ENCODE data around the gene RPS21. TPM values are rescaled to one million over a fixed set of nuclear protein-coding genes. Genes with fewer than 3 reads are reported as not detected.

The RPS21 gene
- total and polyA plus RNA-seq, 10 donors, result 1,168 to 11,722 (median 3,328) TPM

DNA sequence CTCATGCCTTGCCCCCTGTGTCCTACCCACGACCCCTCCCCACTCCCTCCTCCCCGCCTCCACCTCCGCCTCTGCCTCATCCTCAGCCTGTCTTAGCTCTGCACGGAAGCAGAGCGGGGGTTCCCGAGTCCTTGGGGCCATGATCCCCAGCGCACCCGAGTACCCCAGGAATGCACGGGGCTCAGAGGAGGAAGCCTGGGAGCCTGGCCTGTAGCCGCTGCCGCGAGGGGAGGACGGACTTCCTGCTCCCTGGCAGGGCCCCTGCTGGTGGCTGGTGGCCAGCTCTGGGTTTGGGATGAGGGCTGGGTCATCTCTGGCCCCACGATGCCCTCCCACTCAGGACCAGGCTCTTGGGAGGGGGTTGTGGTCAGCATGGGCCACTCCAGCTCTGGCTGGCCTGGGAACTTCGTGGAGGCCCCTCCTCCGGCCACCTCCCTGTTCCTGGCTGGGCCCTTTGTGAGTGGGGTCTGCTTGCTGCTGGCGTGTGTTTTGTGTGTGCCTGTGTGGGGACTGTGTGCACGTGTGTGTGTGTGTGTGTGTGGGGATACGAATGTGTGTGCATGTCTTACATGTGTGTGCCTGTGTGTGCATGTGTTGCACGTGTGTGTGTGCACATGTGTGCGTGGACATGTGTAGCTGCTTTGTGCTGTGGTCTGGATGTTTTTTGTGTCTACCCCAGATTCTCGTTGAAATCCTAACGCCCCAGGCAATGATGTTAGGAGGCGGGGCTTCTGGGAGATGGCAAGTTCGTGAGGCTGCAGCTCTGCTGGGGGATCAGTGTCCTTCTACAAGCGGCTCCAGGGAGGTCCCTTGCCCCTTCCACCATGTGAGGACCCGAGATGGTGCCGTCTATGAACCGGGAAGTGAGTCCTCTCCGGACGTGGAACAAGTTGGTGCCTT is 41.7 kb downstream of the RPS21 start:
- no peak for DNase-seq
- 52 to 69% (median 53%) methylated on average over 18 to 31 of the region's 31 CpGs for WGBS, 5 donors
- H3K4me1 ChIP-seq, result no peaks in the 10 kb centered on the region
- TF ChIP-seq, protein P1, sequence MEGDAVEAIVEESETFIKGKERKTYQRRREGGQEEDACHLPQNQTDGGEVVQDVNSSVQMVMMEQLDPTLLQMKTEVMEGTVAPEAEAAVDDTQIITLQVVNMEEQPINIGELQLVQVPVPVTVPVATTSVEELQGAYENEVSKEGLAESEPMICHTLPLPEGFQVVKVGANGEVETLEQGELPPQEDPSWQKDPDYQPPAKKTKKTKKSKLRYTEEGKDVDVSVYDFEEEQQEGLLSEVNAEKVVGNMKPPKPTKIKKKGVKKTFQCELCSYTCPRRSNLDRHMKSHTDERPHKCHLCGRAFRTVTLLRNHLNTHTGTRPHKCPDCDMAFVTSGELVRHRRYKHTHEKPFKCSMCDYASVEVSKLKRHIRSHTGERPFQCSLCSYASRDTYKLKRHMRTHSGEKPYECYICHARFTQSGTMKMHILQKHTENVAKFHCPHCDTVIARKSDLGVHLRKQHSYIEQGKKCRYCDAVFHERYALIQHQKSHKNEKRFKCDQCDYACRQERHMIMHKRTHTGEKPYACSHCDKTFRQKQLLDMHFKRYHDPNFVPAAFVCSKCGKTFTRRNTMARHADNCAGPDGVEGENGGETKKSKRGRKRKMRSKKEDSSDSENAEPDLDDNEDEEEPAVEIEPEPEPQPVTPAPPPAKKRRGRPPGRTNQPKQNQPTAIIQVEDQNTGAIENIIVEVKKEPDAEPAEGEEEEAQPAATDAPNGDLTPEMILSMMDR (IDR thresholded peaks at IDR 0.05 in 8 of 11, conservative IDR thresholded peaks at IDR 0.05 in 3 of 11), result no peak
- TF ChIP-seq POLR2AphosphoS5 (IDR thresholded peaks at IDR 0.05) (no peak), POLR2A (IDR thresholded peaks at IDR 0.05) (no peak)
- no peak overlapping the region for H3K27ac ChIP-seq
- no peaks in the 10 kb centered on the region for H3K9me3 ChIP-seq
- H3K36me3 ChIP-seq, result no peaks in the 10 kb centered on the region
- no peak overlapping the region for H3K4me3 ChIP-seq
- intact Hi-C loops (cut with DNase I; ENCODE audit: low total_unique reads), result no loop called here
- peaks cover 0 to 82% (median 12%) of the 10 kb centered on the region in 7 donors for H3K27me3 ChIP-seq (replicated peaks in 1 of 7)

DNA sequence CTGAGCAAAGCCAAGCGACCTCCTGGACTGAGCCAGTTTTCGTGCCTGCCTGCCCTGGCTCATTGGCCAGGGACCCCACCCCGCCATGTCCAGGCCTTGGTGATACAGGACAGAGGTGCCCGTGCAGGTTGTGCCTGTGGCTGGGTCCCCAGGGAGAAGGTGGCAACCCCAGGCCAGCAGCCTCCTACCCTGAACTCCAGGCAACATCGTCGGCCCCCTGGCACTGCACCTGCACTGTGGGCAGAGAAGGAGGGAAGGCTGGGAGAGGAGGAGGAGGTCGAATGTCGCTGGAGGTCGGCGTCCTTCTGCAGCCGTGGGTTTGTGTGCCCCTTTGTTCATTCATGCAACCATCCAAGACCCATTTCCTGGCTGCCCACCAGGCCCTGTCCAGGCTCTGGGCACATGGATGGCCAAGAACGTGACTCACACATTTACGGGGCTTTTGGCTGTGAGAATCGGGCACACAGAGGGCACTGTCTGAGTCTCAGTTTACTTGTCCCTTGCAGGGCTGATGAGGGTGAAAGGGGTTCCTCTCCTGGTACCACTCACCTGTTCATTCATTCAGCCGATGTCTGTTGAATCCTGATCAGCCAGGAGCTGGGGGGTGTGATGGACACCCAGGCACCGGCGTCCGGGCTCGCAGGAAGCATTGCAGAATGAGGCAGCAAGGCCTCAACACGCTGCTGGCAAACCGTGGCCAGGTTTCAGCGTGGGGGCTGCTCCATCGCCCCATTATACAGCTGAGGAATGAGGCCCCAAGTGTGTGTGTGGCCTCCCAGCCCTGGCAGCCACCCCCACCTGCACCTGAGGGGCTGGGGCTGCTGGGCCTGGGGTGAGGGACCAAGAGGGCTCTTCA is 42.8 kb downstream of the RPS21 start:
- H3K4me3 ChIP-seq, result no peak overlapping the region
- DNase-seq, result no peak
- peaks cover 0 to 82% (median 4%) of the 10 kb centered on the region in 7 donors for H3K27me3 ChIP-seq (replicated peaks in 1 of 7)
- no peak overlapping the region for H3K27ac ChIP-seq
- H3K4me1 ChIP-seq, result no peaks in the 10 kb centered on the region
- H3K36me3 ChIP-seq, result no peaks in the 10 kb centered on the region
- TF ChIP-seq POLR2AphosphoS5 (IDR thresholded peaks at IDR 0.05) (no peak), POLR2A (IDR thresholded peaks at IDR 0.05) (no peak)
- TF ChIP-seq, protein P1 (IDR thresholded peaks at IDR 0.05 in 8 of 11, conservative IDR thresholded peaks at IDR 0.05 in 3 of 11), result no peak
- no peaks in the 10 kb centered on the region for H3K9me3 ChIP-seq
- intact Hi-C loops (cut with DNase I; ENCODE audit: low total_unique reads), result no loop called here
- WGBS, 5 donors, result 74 to 88% (median 83%) methylated on average over 21 to 23 of the region's 23 CpGs

DNA sequence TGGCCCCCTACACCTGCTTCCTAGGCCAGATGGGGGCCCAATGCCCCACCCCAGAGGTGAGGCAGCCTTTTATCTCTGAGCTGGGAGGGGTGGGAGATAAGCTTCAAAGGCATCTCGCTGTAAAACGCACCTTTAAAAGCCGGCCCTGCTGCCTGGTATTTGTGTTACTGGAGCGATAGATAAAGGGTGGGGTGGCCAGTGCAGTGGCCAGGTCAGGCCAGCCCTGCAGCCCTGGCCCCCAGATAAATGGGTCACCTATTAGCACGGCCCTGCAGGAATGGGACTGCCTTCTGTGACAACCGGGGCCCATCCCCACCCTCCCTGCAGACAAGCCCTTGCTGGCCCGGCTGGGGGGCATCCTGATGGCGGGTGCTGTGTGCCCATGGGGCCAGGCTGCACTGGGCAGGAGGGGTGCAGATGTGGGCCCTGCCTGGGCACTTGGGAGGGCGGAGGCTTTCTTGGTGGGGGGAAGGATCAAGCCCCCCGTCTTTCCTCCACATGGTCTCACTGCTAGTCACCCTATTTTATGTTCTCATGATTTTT is 43.5 kb downstream of the RPS21 start:
- H3K27me3 ChIP-seq (replicated peaks in 1 of 7), result peaks cover 0 to 82% (median 4%) of the 10 kb centered on the region in 7 donors
- H3K27ac ChIP-seq, result no peak overlapping the region
- H3K4me3 ChIP-seq, result no peak overlapping the region
- no peaks in the 10 kb centered on the region for H3K4me1 ChIP-seq
- no peak for DNase-seq
- 67 to 83% (median 68%) methylated on average over 6 to 10 of the region's 10 CpGs for whole genome bisulfite sequencing, 5 donors
- TF ChIP-seq POLR2AphosphoS5 (IDR thresholded peaks at IDR 0.05) (no peak), POLR2A (IDR thresholded peaks at IDR 0.05) (no peak)
- TF ChIP-seq, protein P1 (IDR thresholded peaks at IDR 0.05 in 8 of 11, conservative IDR thresholded peaks at IDR 0.05 in 3 of 11), result no peak
- intact Hi-C loops (cut with DNase I; ENCODE audit: low total_unique reads), result no loop called here
- H3K36me3 ChIP-seq, result no peaks in the 10 kb centered on the region
- no peaks in the 10 kb centered on the region for H3K9me3 ChIP-seq
